Nephron (organoid): ENCODE measurements around the gene PCGF3.
"Not testable (repeated sequence)": the region's sequence is repeated elsewhere in the genome, so short reads cannot be mapped to it uniquely, and the experiment has no call there.

Experiments
- H3K27ac Mint-ChIP-seq, 3 experiments: 2 replicates each; pipeline ENCODE4 v1.8.0; 2020; ENCODE audit warnings: mixed read lengths in 3 of 3, mild to moderate bottlenecking in 2 of 3, moderate library complexity in 1 of 3
- H3K27me3 Mint-ChIP-seq: 2 replicates; pipeline ENCODE4 v1.8.0; 2021; ENCODE audit warnings: low read depth, mild to moderate bottlenecking, moderate library complexity, mixed read lengths
- H3K36me3 Mint-ChIP-seq: 2 replicates; pipeline ENCODE4 v1.8.0; 2020; ENCODE audit warnings: low read depth, mixed read lengths
- H3K4me1 Mint-ChIP-seq: 2 replicates; pipeline ENCODE4 v1.8.0; 2020; ENCODE audit warnings: mixed read lengths
- H3K4me3 Mint-ChIP-seq, 3 experiments: 2 replicates each; pipeline ENCODE4 v1.8.0; 2020; ENCODE audit warnings: mild to moderate bottlenecking in 3 of 3, mixed read lengths in 3 of 3, moderate library complexity in 2 of 3
- H3K9me3 Mint-ChIP-seq: 2 replicates; pipeline ENCODE4 v1.8.0; 2020; ENCODE audit warnings: mixed read lengths
- TF ChIP-seq, protein P1 (sequence below), 3 experiments: fragments of 200-600 bp; sonication (generic); IDR thresholded peaks; one replicate each; pipeline ENCODE4 v1.5.0; 2021; ENCODE audit warnings: antibody characterized with exemption in 3 of 3; ENCODE audit not compliant: unreplicated experiment in 3 of 3

PCGF3 gene

GRCh38 chr4:727576-727975 is 21.9 kb downstream of the PCGF3 start:
- TF ChIP-seq, protein P1, sequence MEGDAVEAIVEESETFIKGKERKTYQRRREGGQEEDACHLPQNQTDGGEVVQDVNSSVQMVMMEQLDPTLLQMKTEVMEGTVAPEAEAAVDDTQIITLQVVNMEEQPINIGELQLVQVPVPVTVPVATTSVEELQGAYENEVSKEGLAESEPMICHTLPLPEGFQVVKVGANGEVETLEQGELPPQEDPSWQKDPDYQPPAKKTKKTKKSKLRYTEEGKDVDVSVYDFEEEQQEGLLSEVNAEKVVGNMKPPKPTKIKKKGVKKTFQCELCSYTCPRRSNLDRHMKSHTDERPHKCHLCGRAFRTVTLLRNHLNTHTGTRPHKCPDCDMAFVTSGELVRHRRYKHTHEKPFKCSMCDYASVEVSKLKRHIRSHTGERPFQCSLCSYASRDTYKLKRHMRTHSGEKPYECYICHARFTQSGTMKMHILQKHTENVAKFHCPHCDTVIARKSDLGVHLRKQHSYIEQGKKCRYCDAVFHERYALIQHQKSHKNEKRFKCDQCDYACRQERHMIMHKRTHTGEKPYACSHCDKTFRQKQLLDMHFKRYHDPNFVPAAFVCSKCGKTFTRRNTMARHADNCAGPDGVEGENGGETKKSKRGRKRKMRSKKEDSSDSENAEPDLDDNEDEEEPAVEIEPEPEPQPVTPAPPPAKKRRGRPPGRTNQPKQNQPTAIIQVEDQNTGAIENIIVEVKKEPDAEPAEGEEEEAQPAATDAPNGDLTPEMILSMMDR (IDR thresholded peaks at IDR 0.05; ENCODE audit: unreplicated experiment in 3 of 3) = no peak
- Mint-ChIP-seq H3K36me3 (peaks cover 48% of the 10 kb centered on the region), H3K27me3 (no peaks in the 10 kb centered on the region), H3K4me3 (no peak overlapping the region), H3K4me1 (peaks cover 53% of the 10 kb centered on the region), H3K27ac (peak overlapping the region; percentile 27 to 70 (median 28)), H3K9me3 (no peaks in the 10 kb centered on the region)

- peaks cover 50% of the 10 kb centered on the region for H3K36me3 Mint-ChIP-seq
- H3K27ac Mint-ChIP-seq = peak overlapping the region; percentile 32 to 89 (median 86)
- no peaks in the 10 kb centered on the region for H3K9me3 Mint-ChIP-seq
- peaks cover 40% of the 10 kb centered on the region for H3K4me1 Mint-ChIP-seq
- TF ChIP-seq, protein P1 (IDR thresholded peaks at IDR 0.05; ENCODE audit: unreplicated experiment in 3 of 3) = no peak
- H3K4me3 Mint-ChIP-seq = no peak overlapping the region
- H3K27me3 Mint-ChIP-seq = no peaks in the 10 kb centered on the region
Observed at GRCh38 chr4:729336-730315, 24.0 kb downstream of the PCGF3 start.

GRCh38 chr4:730511-730910 is 24.9 kb downstream of the PCGF3 start:
- H3K27ac Mint-ChIP-seq = peak overlapping the region in 2 of 3 experiments; percentile 40 to 51
- H3K36me3 Mint-ChIP-seq = peaks cover 54% of the 10 kb centered on the region
- TF ChIP-seq, protein P1 (IDR thresholded peaks at IDR 0.05; ENCODE audit: unreplicated experiment in 3 of 3) = no peak
- no peaks in the 10 kb centered on the region for H3K9me3 Mint-ChIP-seq
- no peak overlapping the region for H3K4me3 Mint-ChIP-seq
- peaks cover 36% of the 10 kb centered on the region for H3K4me1 Mint-ChIP-seq
- no peaks in the 10 kb centered on the region for H3K27me3 Mint-ChIP-seq

DNA sequence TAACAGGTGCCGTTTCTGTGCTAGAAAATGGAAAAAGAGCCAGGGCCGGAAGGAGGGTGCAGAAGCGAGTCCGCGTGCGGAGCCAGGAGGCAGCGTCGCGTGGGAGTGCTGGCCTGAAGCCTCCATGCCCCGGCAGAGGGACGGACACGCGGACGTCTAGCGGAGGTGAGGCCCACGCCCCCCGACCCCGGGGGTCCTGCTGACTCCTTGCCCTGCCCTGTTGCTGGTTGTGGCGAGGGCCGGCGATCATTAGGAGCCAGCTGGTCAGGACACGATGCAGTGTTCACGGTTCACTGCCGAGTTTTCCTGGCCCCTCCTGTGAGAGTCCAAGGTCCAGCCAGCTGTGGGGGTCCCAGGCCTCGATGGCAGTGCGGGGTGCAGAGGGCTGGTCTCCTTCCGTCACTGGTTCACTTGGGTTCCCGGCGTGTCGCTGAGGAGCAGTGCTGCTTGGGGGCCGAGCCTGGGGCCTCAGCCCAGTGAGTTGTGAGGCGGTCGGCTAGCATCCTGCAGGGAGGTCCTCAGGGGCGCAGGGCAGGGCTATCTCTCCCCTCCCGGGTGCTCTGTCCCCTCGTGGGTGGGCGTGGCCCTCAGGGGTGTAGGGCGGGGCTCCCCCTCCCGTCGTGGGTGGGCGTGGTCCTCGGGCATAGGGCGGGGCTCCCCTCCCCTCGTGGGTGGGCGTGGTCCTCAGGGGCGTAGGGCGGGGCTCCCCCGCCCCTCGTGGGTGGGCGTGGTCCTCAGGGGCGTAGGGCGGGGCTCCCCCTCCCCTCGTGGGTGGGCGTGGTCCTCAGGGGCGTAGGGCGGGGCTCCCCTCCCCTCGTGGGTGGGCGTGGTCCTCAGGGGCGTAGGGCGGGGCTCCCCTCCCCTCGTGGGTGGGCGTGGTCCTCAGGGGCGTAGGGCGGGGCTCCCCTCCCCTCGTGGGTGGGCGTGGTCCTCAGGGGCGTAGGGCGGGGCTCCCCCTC is 25.6 kb downstream of the PCGF3 start:
- Mint-ChIP-seq H3K4me1 (peaks cover 32% of the 10 kb centered on the region), H3K36me3 (peaks cover 57% of the 10 kb centered on the region), H3K27ac (peak overlapping the region in 1 of 3 experiments; percentile 51)
- H3K4me3 Mint-ChIP-seq, H3K9me3 Mint-ChIP-seq, H3K27me3 Mint-ChIP-seq: not testable (repeated sequence)

- H3K4me3 Mint-ChIP-seq, H3K27ac Mint-ChIP-seq, H3K9me3 Mint-ChIP-seq, H3K27me3 Mint-ChIP-seq: not testable (repeated sequence)
- peaks cover 52% of the 10 kb centered on the region for H3K36me3 Mint-ChIP-seq
- peaks cover 25% of the 10 kb centered on the region for H3K4me1 Mint-ChIP-seq
Observed at GRCh38 chr4:731954-732353, 26.3 kb downstream of the PCGF3 start.

- TF ChIP-seq, protein P1 (IDR thresholded peaks at IDR 0.05; ENCODE audit: unreplicated experiment in 3 of 3) = no peak
- no peak overlapping the region for H3K27ac Mint-ChIP-seq
- no peaks in the 10 kb centered on the region for H3K27me3 Mint-ChIP-seq
- peaks cover 20% of the 10 kb centered on the region for H3K4me1 Mint-ChIP-seq
- peaks cover 52% of the 10 kb centered on the region for H3K36me3 Mint-ChIP-seq
- no peaks in the 10 kb centered on the region for H3K9me3 Mint-ChIP-seq
- no peak overlapping the region for H3K4me3 Mint-ChIP-seq
Observed at GRCh38 chr4:732486-732885, 26.9 kb downstream of the PCGF3 start.
